ENCODE measurements around the gene TMEM135.

The TMEM135 gene

DNA sequence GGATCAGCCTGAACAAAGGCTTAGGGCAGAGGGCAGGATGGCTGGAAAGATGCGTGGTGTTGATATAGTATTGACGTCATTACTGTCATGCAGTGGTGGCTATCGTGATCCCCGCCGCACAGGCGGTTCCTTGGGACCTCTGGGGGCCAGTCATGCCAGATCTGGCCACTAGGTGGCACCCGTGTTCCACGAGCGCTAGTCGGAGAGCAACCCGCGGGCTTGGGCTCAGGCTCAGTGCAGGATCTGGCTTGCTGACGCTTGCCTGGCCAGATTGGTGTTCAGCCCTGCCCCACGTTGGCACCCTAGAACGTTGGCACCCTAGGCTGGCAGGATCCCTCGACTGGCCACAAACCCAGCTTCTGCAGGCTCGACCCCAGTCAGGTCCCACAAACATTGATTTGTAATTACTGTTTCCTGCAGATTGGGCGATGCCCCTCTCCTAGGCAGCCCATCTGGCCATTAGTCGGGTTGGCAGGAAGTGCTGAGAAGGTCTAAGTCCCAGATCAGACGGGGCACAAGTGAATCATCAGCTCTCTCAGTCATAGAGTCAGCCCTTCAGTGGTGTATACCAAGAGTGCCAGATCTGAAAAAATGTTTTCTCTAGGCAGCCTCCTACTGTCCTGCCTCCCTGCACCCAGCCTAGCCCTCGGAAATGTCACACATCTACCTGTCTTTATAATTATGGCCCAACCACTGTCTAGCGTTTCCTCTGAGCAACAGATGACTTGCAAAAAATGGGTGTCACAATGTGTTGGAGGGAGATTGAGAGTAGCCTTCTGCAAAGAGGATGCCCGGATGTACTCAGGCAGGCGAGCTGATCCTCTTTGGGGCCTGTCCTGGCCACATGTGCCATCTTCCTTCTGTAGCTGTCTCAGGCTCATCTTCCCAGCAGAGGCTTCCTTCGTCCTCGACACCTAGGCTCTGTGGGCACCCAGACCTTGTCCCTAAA lies 315.3 kb downstream of the TMEM135 start:
- DNase-seq, result peak; percentile 9 to 92 (median 65)

DNA sequence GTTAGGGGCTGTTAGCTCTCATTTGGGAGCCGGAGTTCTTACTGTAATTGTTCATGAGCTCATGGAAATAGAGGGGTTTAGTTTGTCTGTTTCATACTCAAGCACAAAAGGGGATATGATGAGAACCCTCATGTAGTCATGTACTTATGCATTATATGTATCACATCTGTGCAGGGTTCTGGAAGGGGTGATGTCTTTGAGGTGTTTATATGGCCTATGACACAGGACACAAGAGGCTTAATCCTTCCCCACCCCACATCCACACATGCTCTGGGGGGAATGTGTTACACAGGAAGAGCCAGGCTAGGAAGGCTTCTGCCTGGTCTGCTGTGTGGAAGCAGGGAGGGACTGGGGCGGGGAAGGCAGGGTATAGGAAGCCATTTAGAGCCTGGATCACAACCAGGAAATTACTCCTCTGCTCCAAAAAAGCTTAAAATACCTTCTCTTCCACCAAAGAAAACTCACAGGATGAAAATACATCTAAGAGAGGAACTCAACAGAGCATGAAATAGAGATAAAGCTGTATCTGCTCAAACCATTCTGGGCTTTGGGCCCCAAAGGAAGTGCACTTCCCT lies 316.1 kb downstream of the TMEM135 start:
- DNase-seq, result no peak

DNA sequence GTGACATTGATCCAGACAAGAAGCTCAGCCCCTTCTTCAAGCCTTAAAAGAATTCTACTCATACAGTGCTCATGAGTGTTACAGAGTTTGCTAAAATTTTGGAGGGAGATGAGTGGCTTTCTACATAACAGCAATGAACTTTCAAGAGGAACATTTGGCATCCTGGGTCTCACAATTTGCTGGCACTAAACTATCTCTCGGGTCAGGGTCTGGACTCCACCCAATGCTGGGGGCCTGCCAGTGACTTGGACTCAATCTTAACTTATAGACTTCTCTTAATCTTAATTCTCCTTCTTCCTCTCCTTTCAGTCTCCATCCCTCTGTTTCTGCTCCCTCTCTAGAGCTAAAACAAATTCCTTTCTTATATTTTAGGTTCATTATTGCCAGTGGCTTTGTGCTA lies 317.9 kb downstream of the TMEM135 start:
- no peak for DNase-seq

DNA sequence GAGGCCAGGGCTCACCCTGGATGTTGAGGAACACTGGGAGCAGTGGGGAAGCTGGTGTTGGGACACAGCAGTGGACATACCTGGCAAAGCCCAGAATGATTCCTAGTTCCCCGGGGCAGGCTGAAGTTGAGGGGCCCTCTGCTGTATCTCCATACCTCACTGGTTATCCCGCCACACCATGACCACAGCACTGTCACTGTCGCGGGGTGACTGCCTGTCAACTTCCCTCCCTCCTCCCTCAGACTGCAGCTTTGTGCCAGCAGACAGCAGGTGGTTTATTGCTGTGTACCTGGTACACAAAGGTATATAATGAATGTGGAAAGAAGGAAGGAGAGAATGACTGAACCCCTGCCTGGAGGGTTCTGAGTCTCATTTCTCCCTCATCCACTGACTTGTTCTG lies 318.7 kb downstream of the TMEM135 start:
- DNase-seq, result no peak

DNA sequence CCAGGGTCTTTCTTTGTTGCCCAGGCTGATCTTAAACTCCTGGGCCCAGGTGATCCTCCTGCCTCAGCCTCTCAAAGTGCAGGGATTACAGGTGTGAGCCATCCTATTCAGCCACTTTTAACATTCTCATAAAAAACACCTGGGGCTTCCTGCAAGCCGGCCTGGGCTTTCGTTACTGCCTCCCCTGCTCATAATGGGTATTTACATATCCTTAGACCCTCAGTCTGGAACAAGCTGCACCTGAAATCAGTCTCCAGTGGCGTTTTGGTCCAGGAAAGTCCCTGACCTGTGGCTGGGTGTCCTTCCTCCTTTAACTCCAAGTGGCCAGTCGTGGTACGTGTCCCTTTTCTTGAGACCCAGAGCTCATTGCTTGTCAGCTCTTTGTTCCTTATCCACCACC lies 320.7 kb downstream of the TMEM135 start:
- no peak for DNase-seq

DNA sequence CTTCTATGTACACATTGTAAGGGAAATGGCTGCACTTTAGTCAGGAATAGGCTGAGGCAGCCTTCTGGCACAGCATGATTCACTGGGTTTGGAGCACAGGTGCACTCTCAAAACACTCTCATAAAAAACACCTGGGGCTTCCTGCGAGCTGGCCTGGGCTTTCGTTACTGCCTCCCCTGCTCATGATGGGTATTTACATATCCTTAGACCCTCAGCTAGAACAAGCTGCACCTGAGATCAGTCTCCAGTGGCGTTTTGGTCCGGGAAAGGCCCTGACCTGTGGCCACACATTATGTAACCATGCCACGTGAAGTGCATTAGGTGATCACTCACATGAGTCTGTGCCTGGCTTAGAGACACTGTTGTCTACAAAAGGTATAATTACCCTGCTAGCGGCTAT lies 321.7 kb downstream of the TMEM135 start:
- DNase-seq, result no peak

DNA sequence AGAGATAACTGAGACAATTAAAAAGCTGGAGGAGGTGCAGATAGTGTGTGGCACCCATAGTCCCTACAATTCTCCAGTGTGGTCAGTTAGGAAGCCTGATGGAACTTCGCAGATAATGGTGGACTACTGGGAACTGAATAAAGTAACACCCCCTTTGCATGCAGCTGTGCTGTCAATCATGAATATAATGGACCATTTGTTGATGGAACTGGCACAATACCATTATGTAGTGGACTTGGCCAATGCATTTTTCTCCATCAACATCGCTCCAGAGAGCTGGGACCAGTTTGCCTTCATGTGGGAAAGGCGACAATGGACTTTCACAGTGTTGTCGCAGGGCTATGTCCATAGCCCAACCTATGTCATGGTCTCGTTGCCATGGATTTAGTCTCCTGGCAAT lies 324.2 kb downstream of the TMEM135 start:
- no peak for DNase-seq

DNA sequence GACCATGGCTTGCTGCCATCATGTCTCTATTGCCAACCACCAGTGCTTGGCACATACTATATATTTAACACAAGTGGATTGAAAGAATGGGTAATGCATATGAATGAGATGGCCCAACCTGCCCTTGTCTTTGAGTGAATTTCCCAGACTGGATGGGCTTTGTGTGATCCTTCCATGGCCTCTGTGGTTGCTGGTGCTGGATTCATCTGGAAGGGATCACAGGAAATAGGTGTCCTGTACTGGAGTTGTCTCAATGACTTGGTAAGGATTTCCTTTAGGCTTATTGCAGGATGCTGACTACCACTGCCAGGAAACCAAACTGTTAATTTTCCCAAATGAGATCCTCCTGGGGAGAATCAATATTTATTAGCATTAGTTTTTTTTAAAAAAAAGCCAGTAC lies 328.6 kb downstream of the TMEM135 start:
- no peak for DNase-seq

DNA sequence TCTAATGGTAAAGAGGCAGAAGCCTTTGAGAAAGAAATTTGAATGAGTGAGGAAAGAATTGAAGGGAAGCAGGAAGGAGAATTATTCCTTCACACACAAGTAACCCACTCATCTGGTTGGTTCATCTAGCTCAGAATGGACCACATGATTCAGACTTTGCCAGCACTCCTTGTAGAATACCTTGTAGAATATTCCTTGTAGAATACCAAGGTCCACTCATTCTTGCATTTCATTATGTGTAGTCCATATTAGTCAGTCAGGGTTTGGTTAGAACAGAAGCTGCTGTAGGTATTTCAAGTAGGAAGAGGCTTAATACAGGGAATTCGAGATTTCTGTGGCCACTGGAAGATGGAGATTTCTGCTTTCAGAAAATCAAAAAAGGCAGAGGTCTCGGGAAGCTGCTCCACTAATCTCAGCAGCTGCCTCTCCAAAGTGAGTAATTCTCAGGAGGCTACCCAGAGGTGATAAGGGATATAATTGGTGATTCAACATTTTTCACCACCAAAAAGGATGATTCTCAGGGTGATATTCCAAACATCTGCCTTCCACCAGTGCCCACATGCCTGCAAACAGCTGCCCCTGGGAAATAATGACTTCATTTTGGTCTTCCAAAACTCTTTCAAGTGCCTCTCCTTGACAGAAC lies 329.1 kb downstream of the TMEM135 start:
- DNase-seq, result no peak

DNA sequence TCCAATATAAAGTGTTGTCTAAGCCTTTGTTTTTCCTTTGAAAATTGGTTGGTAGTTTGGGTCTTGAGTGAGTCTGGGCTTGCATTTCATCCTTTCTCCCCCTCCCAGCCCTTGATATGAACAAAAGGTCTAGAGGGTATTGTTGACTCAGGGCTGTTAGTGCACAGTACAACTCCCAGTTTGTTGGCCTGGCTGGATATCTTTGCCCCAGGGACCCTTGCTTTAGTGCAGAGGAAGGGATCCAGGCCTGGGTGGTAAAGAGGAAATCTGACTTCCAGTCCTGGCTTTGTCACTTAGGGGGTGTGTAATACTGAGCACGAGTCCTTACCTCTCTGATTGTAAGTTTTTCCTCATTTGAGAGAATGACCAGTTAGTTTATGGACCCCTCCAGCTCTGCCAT lies 330.4 kb downstream of the TMEM135 start:
- DNase-seq, result no peak

DNA sequence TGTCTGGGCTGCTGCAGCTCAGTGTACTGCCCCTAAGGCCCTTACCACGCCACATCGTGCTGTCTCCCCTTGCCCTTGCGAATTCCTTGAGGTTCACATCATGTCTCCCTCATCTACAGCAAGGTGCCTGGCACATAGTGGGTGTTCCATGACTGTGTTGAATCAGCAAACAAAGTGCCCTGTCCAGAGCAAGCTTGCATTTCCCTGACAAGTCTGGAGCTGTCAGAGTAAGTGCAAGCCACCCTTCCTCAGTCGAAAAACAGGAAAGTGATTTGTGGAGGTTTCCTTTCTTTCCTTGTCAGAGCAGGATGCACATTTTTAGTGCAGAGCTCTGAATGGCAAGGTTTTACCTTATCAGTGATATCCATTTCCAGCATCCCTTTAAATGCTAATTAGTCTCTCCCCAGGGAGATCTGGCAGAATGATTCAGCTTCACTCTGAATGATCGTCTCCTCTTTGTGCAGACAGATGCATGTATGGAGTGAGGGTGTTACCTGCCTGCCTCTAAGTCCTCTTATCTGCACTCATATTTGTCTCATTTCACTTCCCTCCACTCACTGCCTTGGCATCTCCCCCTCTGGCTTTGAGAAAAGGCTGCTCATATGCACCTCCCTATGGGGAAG lies 331.2 kb downstream of the TMEM135 start:
- no peak for DNase-seq

DNA sequence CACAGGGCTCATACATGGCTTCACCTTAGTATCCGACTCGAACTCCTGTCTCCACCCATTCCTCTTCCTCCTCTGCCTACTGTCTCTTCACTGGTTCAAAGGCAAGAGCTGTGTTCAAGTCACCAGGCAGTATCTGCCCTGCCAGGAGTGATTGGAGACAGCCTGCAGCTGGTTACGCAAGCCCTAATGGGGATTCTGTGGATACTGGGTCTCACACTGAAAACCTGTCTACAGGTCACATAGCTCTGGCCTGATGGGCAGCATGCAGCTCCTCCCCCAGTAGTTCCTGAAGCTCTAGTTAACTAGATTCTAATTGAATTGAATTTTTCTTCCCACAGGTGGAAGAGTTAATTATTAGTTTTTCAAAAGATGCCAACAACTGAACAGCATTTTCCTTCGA lies 332.2 kb downstream of the TMEM135 start:
- no peak for DNase-seq

DNA sequence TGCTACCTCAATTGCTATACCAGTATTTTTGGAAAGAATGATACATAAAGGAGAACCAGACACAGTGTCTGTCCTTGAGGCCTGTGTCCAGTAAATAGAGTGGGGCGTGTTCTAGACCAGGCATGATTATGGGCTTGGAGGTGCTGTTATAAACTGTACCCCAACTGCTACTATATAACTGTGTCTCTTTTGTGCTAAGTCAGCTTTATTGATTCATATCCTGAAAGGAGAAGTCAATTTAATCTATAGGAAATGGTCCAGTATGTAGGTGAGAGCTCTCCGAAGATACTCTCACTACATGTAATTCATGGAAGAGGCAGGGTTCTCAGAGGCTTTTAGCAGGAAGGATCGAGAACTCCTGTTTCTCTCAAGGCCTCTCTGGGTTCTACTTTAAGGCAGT lies 334.3 kb downstream of the TMEM135 start:
- no peak for DNase-seq

Data from hypothalamus (tissue), 51 donors.